ENCODE results near the gene ATP8B1.

ATP8B1 gene

GRCh38 chr18:57710226-57710625, 92.9 kb downstream of the ATP8B1 start:
- no peak overlapping the region for H3K4me3 ChIP-seq (ENCODE audit: low read depth, low read length)
- TF ChIP-seq CTCF (IDR thresholded peaks at IDR 0.05; ENCODE audit: low read depth, low read length, missing control alignments): no peak
- DNase-seq (ENCODE audit: low read depth): no peak

DNA sequence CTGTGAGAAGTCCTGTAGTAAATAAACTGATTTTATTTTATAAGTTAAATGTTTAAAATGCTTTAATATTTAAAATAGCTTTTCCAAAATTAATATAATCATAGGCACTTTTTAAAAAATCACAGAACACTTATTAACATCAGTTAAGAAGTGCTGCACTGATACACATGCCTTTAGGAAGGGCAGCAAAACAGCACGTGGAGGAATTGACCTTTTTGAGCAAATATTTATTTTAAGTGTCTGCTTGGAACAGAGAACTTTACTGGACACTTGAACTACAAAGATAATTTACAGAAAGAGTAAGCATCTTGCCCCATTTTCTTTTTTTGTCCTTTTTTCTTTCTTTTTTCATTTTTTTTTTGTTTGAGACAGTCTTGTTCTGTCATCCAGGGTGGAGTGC, 93.8 kb downstream of the ATP8B1 start:
- no peak overlapping the region for H3K4me3 ChIP-seq (ENCODE audit: low read depth, low read length)
- DNase-seq (ENCODE audit: low read depth): no peak
- no peak for TF ChIP-seq CTCF (IDR thresholded peaks at IDR 0.05; ENCODE audit: low read depth, low read length, missing control alignments)

DNA sequence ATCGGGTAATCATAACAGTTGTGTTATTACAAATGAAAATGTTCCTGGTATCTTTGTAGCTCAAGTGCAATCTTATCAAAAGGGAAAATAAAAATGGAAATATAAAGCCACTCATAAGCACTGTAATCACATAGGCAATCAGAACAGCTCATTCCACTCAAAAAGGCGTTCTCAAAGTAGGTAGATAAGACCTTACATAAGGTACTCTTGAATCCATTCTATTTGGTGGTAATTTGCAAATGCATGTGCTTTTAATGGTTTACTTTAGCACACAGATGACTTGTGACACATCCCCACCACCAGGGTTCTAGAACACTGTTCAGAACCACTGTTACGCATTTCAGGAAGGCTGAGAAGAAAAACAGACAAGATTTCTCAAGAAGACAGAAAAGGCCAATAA, 94.8 kb downstream of the ATP8B1 start:
- DNase-seq (ENCODE audit: low read depth): no peak
- TF ChIP-seq CTCF (IDR thresholded peaks at IDR 0.05; ENCODE audit: low read depth, low read length, missing control alignments): no peak

DNA sequence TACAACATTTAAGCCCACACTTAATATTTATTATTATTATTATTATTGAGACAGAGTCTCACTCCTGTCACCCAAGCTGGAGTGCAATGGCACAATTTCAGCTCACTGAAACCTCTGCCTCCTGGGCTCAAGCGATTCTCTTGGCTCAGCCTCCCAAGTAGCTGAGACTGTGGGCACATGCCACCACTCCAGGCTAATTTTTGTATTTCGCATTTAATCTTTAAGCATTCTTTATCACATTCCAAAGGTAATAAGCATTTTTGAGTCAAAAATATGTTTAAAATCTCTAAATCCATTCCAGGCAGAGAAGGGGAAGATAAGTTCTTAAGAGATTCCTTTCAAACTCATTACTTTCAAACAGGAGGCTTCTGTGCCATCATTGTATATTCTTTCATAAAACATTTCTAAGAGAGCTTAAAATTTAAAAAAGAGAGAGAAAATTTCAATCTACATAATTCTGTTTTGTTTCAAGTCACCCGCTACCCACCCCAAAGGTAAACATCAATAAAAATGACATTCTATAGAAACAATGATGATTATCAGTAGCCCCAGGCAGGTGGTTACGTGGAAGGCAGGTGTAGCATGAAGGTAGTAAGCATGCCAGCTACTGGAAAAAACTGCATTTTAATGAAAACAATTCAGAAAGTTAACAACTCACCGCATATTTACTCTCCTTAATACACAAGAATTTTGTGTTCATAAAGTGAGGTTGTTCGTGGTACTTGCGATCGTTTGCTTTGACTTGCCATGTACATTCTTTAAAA, 97.1 kb downstream of the ATP8B1 start:
- no peak overlapping the region for H3K4me3 ChIP-seq (ENCODE audit: low read depth, low read length)
- DNase-seq (ENCODE audit: low read depth): no peak
- TF ChIP-seq CTCF (IDR thresholded peaks at IDR 0.05; ENCODE audit: low read depth, low read length, missing control alignments): no peak

More for the DNA sequence above, 94.8 kb downstream of the ATP8B1 start:
- no peak overlapping the region for H3K4me3 ChIP-seq (ENCODE audit: low read depth, low read length)

DNA sequence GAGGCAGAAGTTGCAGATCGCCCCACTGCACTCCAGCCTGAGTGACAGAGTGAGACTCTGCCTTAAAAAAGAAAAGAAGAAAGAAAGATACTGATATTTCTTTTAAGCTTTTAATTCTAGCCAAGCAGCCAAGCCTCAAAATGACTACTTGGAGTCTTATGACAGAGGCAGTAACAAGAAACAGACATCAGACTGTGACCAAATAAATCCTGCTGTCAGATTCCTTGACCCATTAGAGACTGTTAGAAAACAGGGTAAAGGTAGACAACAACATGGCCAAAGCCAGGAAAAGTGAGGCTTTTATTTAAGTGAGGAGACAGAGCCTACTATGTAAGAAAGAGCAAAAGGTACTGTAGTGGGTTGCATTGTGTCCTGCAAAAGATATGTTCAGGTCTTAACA, 98.1 kb downstream of the ATP8B1 start:
- no peak for TF ChIP-seq CTCF (IDR thresholded peaks at IDR 0.05; ENCODE audit: low read depth, low read length, missing control alignments)
- no peak for DNase-seq (ENCODE audit: low read depth)
- H3K4me3 ChIP-seq (ENCODE audit: low read depth, low read length): no peak overlapping the region

GRCh38 chr18:57698571-57699276, 104.4 kb downstream of the ATP8B1 start:
- no peak for TF ChIP-seq CTCF (IDR thresholded peaks at IDR 0.05; ENCODE audit: low read depth, low read length, missing control alignments)
- H3K4me3 ChIP-seq (ENCODE audit: low read depth, low read length): no peak overlapping the region
- no peak for DNase-seq (ENCODE audit: low read depth)

Measured in GM12864 (cell line).